ENCODE data around the gene ZNF496. TPM values are rescaled to one million over a fixed set of nuclear protein-coding genes. Genes with fewer than 3 reads are reported as not detected.

ZNF496 gene
- total RNA-seq, 2 experiments from 2014 or later = 21.7 to 36.4 TPM

DNA sequence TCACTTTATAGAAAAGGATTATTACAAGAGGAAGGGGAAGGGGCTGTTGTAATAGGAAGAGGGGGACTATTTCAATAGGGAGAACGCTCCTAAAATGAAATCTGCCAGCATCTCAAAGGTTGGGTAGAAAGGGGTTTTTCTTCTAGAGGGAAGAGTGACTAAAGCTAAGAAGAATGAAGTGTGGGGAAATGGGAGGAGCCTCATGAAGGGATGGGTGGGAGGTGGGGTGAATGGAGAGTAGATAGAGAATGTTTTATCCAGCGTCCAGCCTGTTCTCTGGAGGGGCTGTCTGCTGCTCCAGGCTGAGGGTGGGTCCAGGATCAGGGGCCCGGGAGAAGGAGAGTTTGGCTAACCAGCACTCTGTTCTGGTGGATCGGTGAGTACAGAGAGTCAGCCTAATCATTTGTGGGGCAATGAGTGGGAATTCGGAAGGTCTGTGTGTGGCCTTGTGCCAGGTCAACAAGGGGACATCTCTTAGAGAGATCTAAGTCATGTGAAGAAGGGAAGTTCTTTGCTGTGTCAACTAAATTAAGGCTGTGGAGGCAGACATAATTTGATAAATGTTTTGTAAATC, 50.6 kb downstream of the ZNF496 start:
- Histone ChIP-seq H3K9me2 (ENCODE audit: insufficient read depth, low read length) (no peaks in the 10 kb centered on the region), H3K4me1 (ENCODE audit: insufficient read depth, low read length, poor library complexity, severe bottlenecking) (no peaks in the 10 kb centered on the region), H3K27ac (ENCODE audit: low read depth, low read length, poor library complexity, severe bottlenecking) (no peak overlapping the region), H2AFZ (ENCODE audit: low read length) (no peak overlapping the region), H3K36me3 (ENCODE audit: insufficient read depth, low read length) (no peaks in the 10 kb centered on the region), H3K4me2 (ENCODE audit: low read length) (no peak overlapping the region), H3K9me3 (ENCODE audit: low read length) (no peaks in the 10 kb centered on the region), H3K4me3 (ENCODE audit: low read depth, low read length, poor library complexity, severe bottlenecking) (no peak overlapping the region), H4K20me1 (ENCODE audit: insufficient read depth, low read length) (no peaks in the 10 kb centered on the region), H3K79me2 (ENCODE audit: insufficient read depth, low read depth, low read length) (no peaks in the 10 kb centered on the region)
- DNase-seq (ENCODE audit: low spot score) = no peak
- BruUV-seq (replicated peaks) = no TSS peak
- ChIA-PET CTCF (ENCODE audit: unreplicated experiment) (no interaction called here), POLR2A (no interaction called here)
- intact Hi-C loops (cut with micrococcal nuclease; ENCODE audit: unreplicated experiment) = no loop called here
- TF ChIP-seq, protein P1, sequence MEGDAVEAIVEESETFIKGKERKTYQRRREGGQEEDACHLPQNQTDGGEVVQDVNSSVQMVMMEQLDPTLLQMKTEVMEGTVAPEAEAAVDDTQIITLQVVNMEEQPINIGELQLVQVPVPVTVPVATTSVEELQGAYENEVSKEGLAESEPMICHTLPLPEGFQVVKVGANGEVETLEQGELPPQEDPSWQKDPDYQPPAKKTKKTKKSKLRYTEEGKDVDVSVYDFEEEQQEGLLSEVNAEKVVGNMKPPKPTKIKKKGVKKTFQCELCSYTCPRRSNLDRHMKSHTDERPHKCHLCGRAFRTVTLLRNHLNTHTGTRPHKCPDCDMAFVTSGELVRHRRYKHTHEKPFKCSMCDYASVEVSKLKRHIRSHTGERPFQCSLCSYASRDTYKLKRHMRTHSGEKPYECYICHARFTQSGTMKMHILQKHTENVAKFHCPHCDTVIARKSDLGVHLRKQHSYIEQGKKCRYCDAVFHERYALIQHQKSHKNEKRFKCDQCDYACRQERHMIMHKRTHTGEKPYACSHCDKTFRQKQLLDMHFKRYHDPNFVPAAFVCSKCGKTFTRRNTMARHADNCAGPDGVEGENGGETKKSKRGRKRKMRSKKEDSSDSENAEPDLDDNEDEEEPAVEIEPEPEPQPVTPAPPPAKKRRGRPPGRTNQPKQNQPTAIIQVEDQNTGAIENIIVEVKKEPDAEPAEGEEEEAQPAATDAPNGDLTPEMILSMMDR (conservative IDR thresholded peaks at IDR 0.05; ENCODE audit: low read length) = no peak
- no peak for TF ChIP-seq EZH2phosphoT487 (IDR thresholded peaks at IDR 0.05; ENCODE audit: borderline replicate concordance, low read depth, low read length)

DNA sequence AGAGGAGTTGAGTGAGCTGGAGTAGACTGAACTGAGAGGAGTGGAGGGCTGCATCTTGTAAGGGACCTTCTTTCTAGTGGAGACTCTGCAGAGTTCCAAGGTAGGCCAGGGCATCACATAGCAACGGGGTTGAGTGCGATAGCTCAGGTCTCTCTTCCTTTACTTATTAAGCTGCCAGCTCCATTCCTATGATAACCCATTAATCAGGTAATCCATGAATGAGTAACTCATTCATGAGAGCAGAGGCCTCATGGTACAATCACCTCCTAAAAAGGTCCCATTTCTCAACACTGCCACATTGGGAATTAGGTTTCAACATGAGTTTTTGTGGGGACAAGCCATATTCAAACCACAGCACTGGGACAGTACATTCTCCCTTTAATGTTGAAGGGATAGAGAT, 54.5 kb downstream of the ZNF496 start:
- Histone ChIP-seq H3K4me1 (ENCODE audit: insufficient read depth, low read length, poor library complexity, severe bottlenecking) (no peaks in the 10 kb centered on the region), H3K79me2 (ENCODE audit: insufficient read depth, low read depth, low read length) (no peaks in the 10 kb centered on the region), H4K20me1 (ENCODE audit: insufficient read depth, low read length) (no peaks in the 10 kb centered on the region), H2AFZ (ENCODE audit: low read length) (no peak overlapping the region), H3K4me3 (ENCODE audit: low read depth, low read length, poor library complexity, severe bottlenecking) (no peak overlapping the region), H3K27ac (ENCODE audit: low read depth, low read length, poor library complexity, severe bottlenecking) (no peak overlapping the region), H3K4me2 (ENCODE audit: low read length) (no peak overlapping the region), H3K9me3 (ENCODE audit: low read length) (no peaks in the 10 kb centered on the region), H3K36me3 (ENCODE audit: insufficient read depth, low read length) (no peaks in the 10 kb centered on the region), H3K9me2 (ENCODE audit: insufficient read depth, low read length) (no peaks in the 10 kb centered on the region)
- TF ChIP-seq, protein P1 (conservative IDR thresholded peaks at IDR 0.05; ENCODE audit: low read length) = no peak
- TF ChIP-seq EZH2phosphoT487 (IDR thresholded peaks at IDR 0.05; ENCODE audit: borderline replicate concordance, low read depth, low read length) = no peak
- intact Hi-C loops (cut with micrococcal nuclease; ENCODE audit: unreplicated experiment) = no loop called here
- no TSS peak for BruUV-seq (replicated peaks)
- ChIA-PET CTCF (ENCODE audit: unreplicated experiment) (no interaction called here), POLR2A (interaction anchor here (0.6 kb wide), 1 partner anchor 552 kb away, joined by 6 read pairs; no protein-coding TSS in a partner anchor)
- DNase-seq (ENCODE audit: low spot score) = no peak

DNA sequence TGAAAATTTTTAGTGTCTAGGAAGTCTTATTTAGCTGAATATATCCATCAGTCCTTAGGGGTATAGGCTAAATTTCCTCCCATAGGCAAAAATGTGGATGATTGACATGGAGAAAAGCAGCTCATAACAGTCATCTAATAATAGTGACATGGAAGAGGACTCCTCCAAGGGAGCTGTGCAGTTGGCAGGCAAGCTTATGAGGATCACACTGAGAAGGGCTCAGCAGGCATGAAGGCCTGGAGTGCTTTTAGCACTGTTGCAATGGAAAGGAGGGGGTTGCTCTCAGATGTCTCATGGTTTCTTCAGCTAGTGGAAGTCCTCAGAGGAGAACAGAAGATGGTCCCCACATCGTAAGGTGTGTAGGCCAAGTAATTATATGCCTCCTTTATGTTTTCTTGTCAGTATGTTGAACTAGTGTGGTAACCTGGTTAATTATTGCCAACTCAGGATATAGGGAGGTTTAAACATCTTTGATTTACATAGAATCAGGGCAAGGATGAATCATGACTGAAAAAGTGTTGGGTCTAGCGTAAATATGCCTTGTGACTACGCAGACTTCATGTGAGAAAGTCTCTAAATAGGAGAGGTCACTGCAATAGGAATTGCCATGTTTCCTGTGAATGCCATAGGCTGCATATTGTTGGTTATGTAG, 56.9 kb downstream of the ZNF496 start:
- no peak overlapping the region for H2AFZ ChIP-seq (ENCODE audit: low read length)
- ChIA-PET CTCF (ENCODE audit: unreplicated experiment) (interaction anchor here (1.0 kb wide), 1 partner anchor 22 kb away, joined by 3 read pairs; no protein-coding TSS in a partner anchor), POLR2A (no interaction called here)
- H3K9me3 ChIP-seq (ENCODE audit: low read length) = no peaks in the 10 kb centered on the region
- intact Hi-C loops (cut with micrococcal nuclease; ENCODE audit: unreplicated experiment) = no loop called here
- BruUV-seq (replicated peaks) = no TSS peak
- no peak overlapping the region for H3K4me3 ChIP-seq (ENCODE audit: low read depth, low read length, poor library complexity, severe bottlenecking)
- no peaks in the 10 kb centered on the region for H3K79me2 ChIP-seq (ENCODE audit: insufficient read depth, low read depth, low read length)
- no peaks in the 10 kb centered on the region for H3K4me1 ChIP-seq (ENCODE audit: insufficient read depth, low read length, poor library complexity, severe bottlenecking)
- H3K27ac ChIP-seq (ENCODE audit: low read depth, low read length, poor library complexity, severe bottlenecking) = no peak overlapping the region
- no peak overlapping the region for H3K4me2 ChIP-seq (ENCODE audit: low read length)
- DNase-seq (ENCODE audit: low spot score) = no peak
- H3K36me3 ChIP-seq (ENCODE audit: insufficient read depth, low read length) = no peaks in the 10 kb centered on the region
- no peaks in the 10 kb centered on the region for H4K20me1 ChIP-seq (ENCODE audit: insufficient read depth, low read length)
- no peak for TF ChIP-seq EZH2phosphoT487 (IDR thresholded peaks at IDR 0.05; ENCODE audit: borderline replicate concordance, low read depth, low read length)
- TF ChIP-seq, protein P1 (conservative IDR thresholded peaks at IDR 0.05; ENCODE audit: low read length) = no peak
- no peaks in the 10 kb centered on the region for H3K9me2 ChIP-seq (ENCODE audit: insufficient read depth, low read length)
